GM19438 (cell line): ENCODE data around the gene ZFYVE28.
A peak's percentile ranks its signal among the peaks of the same experiment; 100 is the strongest.

Experiments used
- ATAC-seq: cut with Tn5 transposase; IDR thresholded peaks from one replicate; pipeline ENCODE4 v1.9.1; 2021; ENCODE audit warnings: low read depth; ENCODE audit not compliant: unreplicated experiment

The ZFYVE28 gene

GRCh38 chr4:2446656-2447564 is 28.5 kb upstream of the ZFYVE28 start:
- ATAC-seq: no peak

- ATAC-seq: no peak
Observed at GRCh38 chr4:2445571-2445970, 27.1 kb upstream of the ZFYVE28 start.

- no peak for ATAC-seq
Observed at GRCh38 chr4:2445130-2445529, 26.7 kb upstream of the ZFYVE28 start.

- ATAC-seq: no peak
Observed at GRCh38 chr4:2443956-2444740, 25.7 kb upstream of the ZFYVE28 start.

GRCh38 chr4:2443061-2443730 is 24.8 kb upstream of the ZFYVE28 start:
- ATAC-seq: no peak

- ATAC-seq: no peak
Observed at GRCh38 chr4:2442175-2442993, 23.9 kb upstream of the ZFYVE28 start.

- peak; percentile 87 for ATAC-seq
Observed at GRCh38 chr4:2441393-2442174, 23.1 kb upstream of the ZFYVE28 start.

- ATAC-seq: no peak
Observed at GRCh38 chr4:2438822-2439718, 20.6 kb upstream of the ZFYVE28 start.

- no peak for ATAC-seq
Observed at GRCh38 chr4:2437475-2438215, 19.2 kb upstream of the ZFYVE28 start.

- ATAC-seq: no peak
Observed at GRCh38 chr4:2436761-2437474, 18.5 kb upstream of the ZFYVE28 start.

GRCh38 chr4:2436301-2436700 is 17.9 kb upstream of the ZFYVE28 start:
- no peak for ATAC-seq

- ATAC-seq: no peak
Observed at GRCh38 chr4:2434420-2434819, 16.0 kb upstream of the ZFYVE28 start.

- ATAC-seq: no peak
Observed at GRCh38 chr4:2433609-2434350, 15.3 kb upstream of the ZFYVE28 start.

- ATAC-seq: no peak
Observed at GRCh38 chr4:2432991-2433530, 14.6 kb upstream of the ZFYVE28 start.

GRCh38 chr4:2432004-2432403 is 13.6 kb upstream of the ZFYVE28 start:
- ATAC-seq: no peak
